ENCODE results near the gene ISG15. TPM values are rescaled to one million over a fixed set of nuclear protein-coding genes. Genes with fewer than 3 reads are reported as not detected.

The ISG15 gene
- total and polyA plus RNA-seq, 9 of the 15 experiments (the other 6 are each of a cell fraction or from before 2014, with no cell fraction given), result 0.40 to 58.3 (median 12.2) TPM

DNA sequence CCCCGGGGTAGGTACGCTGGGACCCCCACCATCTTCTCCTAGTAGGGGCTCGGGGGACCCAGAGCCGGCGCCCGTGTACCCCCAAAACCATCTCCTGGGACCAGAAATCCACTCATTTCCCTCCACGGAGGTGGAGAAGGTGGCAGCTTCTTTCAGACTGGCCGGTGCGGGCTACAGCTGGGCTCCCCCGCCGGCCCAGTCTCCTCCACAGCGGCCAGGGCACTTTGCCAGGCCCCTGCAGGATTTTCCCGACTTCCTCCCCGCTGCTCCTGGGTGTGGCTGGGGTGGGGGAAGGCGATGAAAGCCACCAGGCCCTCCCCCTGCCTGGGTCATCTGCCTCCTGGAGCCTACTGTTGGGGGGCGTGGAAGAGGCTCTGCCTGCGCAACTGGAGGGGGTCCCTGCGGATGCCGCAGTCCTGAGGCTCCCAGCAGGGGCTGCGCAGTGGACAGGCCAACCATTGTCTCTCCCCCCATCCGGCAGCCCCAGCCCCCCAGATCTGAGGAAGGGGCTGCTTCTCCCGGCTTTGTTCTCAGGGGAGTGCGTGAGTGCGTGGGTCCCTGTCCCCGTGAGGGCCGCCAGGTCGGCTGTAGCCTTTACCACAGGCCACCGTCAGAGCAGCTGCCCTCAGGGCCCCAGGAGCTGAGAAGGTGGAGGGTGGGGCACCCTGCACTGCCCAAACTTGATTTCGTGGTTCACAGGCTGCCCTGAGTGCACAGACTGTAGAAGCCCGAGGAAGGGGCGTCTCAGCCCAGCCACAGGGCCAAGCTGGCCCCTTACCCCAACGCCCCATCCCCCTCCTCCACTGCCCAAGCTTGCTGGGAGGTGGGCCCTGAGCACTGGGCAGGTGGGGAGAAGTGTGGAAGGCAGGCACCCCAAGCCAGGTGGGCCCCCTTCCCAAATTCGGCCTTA is 8.0 kb downstream of the ISG15 start (continued):
- TF ChIP-seq BHLHE40 (IDR thresholded peaks at IDR 0.05; ENCODE audit: low read length) (peak; percentile 39; the same call in 1 of the 2 replicates), ZNF146 (CRISPR knock-in tag; IDR thresholded peaks at IDR 0.05; ENCODE audit: unreplicated experiment) (no peak), SMARCE1 (IDR thresholded peaks at IDR 0.05) (peak; percentile 56; the same call in 1 of the 2 replicates), MECOM (CRISPR knock-in tag; IDR thresholded peaks at IDR 0.05) (no peak), ZNF668 (CRISPR knock-in tag; IDR thresholded peaks at IDR 0.05) (no peak), STAG1 (CRISPR knock-in tag; IDR thresholded peaks at IDR 0.05; ENCODE audit: borderline replicate concordance) (no peak), NFIX (CRISPR knock-in tag; IDR thresholded peaks at IDR 0.05; ENCODE audit: low read depth) (0 out of 2 replicates have a peak, but pooled peaks have one; percentile 36), ZNF324 (CRISPR knock-in tag; IDR thresholded peaks at IDR 0.05) (no peak)

DNA sequence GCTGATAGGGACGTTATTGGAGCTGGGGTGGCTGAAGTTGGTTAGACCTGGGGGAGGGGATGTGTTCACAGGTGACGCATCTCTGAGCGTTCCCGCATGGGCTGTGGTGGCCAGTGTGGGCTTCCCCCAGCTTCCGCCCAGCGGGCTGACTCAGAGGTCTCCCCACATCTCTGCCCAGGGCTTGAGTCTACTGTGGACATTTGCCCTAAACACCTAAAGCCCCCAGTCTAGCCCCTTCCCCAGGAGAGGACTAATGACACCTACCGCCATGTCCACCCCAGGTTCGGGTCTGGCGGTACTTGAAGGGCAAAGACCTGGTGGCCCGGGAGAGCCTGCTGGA is 8.6 kb downstream of the ISG15 start:
- Histone ChIP-seq H3K36me3 (ENCODE audit: control insufficient read depth, insufficient read depth, low read length) (peaks cover 49% of the 10 kb centered on the region; the same call in 1 of the 3 replicates), H3K4me1 (replicated peaks in 1 of 2; ENCODE audit: control insufficient read depth in 2 of 2, insufficient read depth in 2 of 2, low read length in 2 of 2) (peaks cover 29 to 81% of the 10 kb centered on the region in 2 experiments), H3K79me2 (ENCODE audit: control insufficient read depth, insufficient read depth, low read length) (peaks cover 40% of the 10 kb centered on the region), H3K9me1 (ENCODE audit: control insufficient read depth, insufficient read depth, low read length) (peaks cover 12% of the 10 kb centered on the region), H3K27ac (ENCODE audit: extremely low read depth, low read depth, low read length) (0 out of 3 replicates have a peak overlapping the region, but pooled peaks have one; percentile 34), H3K9me3 (replicated peaks; ENCODE audit: control insufficient read depth, insufficient read depth, low read depth, low read length) (no peaks in the 10 kb centered on the region), H2AFZ (ENCODE audit: low read depth, low read length) (no peak overlapping the region), H3K4me2 (ENCODE audit: insufficient read depth, low read length) (no peak overlapping the region), H4K20me1 (replicated peaks; ENCODE audit: control insufficient read depth, insufficient read depth, low read length) (peaks cover 17% of the 10 kb centered on the region), H3K4me3 (peak overlapping the region; percentile 76; the same call in 1 of the 2 replicates), H3K9ac (ENCODE audit: insufficient read depth in 1 of 2, low read depth in 2 of 2, low read length in 2 of 2) (peak overlapping the region in 1 of 2 experiments; percentile 99; a peak in 2 of 4 replicates), H3K27me3 (ENCODE audit: control insufficient read depth in 2 of 2, insufficient read depth in 2 of 2, low read length in 2 of 2) (no peaks in the 10 kb centered on the region)
- BruUV-seq (replicated peaks), result no TSS peak
- POLR2A ChIA-PET, result interaction anchor here (0.6 to 1.1 kb wide), 3 partner anchors 8 to 19 kb away, joined by 3 to 6 read pairs (median 4); partner anchors contain the start of gene ISG15
- peak in 1 of 4 experiments; percentile 28 for DNase-seq (ENCODE audit: extremely low read depth in 1 of 4, low spot score in 3 of 4)
- CTCF ChIA-PET (ENCODE audit: low intra/inter-chr PET ratio), result no interaction called here
- intact Hi-C loops (cut with micrococcal nuclease), result loop anchor here (5.0 kb wide), 1 partner anchor 40 kb away; no protein-coding TSS in a partner anchor
- no peak for ATAC-seq
- FAIRE-seq, result no peak
- in situ Hi-C loops (cut with MboI), result no loop called here
- WGBS (ENCODE audit: insufficient coverage, low coverage, missing lambda C conversion rate), result 76% methylated on average over 10 of the region's 10 CpGs
- TF ChIP-seq NCOA1 (IDR thresholded peaks at IDR 0.05; ENCODE audit: low read depth), result no peak
- no peak for TF ChIP-seq NR2C1 (IDR thresholded peaks at IDR 0.05)
- no peak for TF ChIP-seq NR2C1 (tag; IDR thresholded peaks at IDR 0.05)
- 0 out of 2 replicates have a peak, but pooled peaks have one; percentile 29 for TF ChIP-seq FOXP1 (CRISPR knock-in tag; IDR thresholded peaks at IDR 0.05)
- no peak for TF ChIP-seq ZNF146 (CRISPR knock-in tag; IDR thresholded peaks at IDR 0.05; ENCODE audit: unreplicated experiment)
- TF ChIP-seq CBX1 (IDR thresholded peaks at IDR 0.05; ENCODE audit: low read depth), result no peak
- TF ChIP-seq FOXO4 (CRISPR knock-in tag; IDR thresholded peaks at IDR 0.05), result no peak
- no peak for TF ChIP-seq ZNF639 (CRISPR knock-in tag; conservative IDR thresholded peaks at IDR 0.05 in 1 of 2, IDR thresholded peaks at IDR 0.05 in 1 of 2)
